Thoracic aorta (tissue), 2 donors: Measurements from ENCODE around the gene NPAS3. TPM values are rescaled to one million over a fixed set of nuclear protein-coding genes. Genes with fewer than 3 reads are reported as not detected.

ENCODE experiments used
- ATAC-seq: fragments of 150-250 bp; one replicate; pipeline ENCODE4 v1.8.0; 2017; ENCODE audit warnings: low read depth; ENCODE audit not compliant: insufficient number of reproducible peaks, low FRiP score
- DNase-seq: peaks from one replicate; pipeline ENCODE4 v3.0.0-alpha.2; 2020; ENCODE audit warnings: low spot score
- H3K27ac ChIP-seq, 2 donors: fragments of 200-600 bp; sonication (generic); 1 replicate in 1 of 2; 2 replicates in 1 of 2; pipeline ENCODE4 v1.5.1; 2016; ENCODE audit warnings: mild to moderate bottlenecking in 2 of 2, moderate library complexity in 2 of 2
- H3K27me3 ChIP-seq: fragments of 200-600 bp; sonication (generic); replicated peaks from 2 replicates; pipeline ENCODE4 v1.6.0; 2016; ENCODE audit warnings: mild to moderate bottlenecking; ENCODE audit not compliant: insufficient read depth
- H3K36me3 ChIP-seq: fragments of 200-600 bp; sonication (generic); one replicate; pipeline ENCODE4 v1.5.1; 2016
- H3K4me1 ChIP-seq, 2 donors: fragments of 200-600 bp; sonication (generic); 1 replicate in 1 of 2; 2 replicates in 1 of 2; pipeline versions ENCODE4 v1.5.1 to v1.6.0; 2016; ENCODE audit warnings: low read depth in 2 of 2, mild to moderate bottlenecking in 1 of 2; ENCODE audit not compliant: control insufficient read depth in 1 of 2
- H3K4me3 ChIP-seq: fragments of 200-600 bp; sonication (generic); 2 replicates; pipeline ENCODE4 v1.5.1; 2016; ENCODE audit warnings: mild to moderate bottlenecking
- H3K9me3 ChIP-seq: fragments of 200-600 bp; sonication (generic); 2 replicates; pipeline ENCODE4 v1.5.1; 2016
- CTCF ChIP-seq: fragments of 200-600 bp; sonication (generic); IDR thresholded peaks from one replicate; pipeline ENCODE4 v1.5.1; 2019; ENCODE audit warnings: antibody characterized with exemption
- total RNA-seq, 2 donors: library from RNA; depleted of rRNA; stranded (reverse); fragments of >200 nt; gene quantifications; one replicate each; pipeline versions ENCODE4 v1.1.0 to v1.2.3, GENCODE V29; 2016

The NPAS3 gene
- total RNA-seq, 2 donors from 2014 or later: 1.1 TPM; not detected in 1

DNA sequence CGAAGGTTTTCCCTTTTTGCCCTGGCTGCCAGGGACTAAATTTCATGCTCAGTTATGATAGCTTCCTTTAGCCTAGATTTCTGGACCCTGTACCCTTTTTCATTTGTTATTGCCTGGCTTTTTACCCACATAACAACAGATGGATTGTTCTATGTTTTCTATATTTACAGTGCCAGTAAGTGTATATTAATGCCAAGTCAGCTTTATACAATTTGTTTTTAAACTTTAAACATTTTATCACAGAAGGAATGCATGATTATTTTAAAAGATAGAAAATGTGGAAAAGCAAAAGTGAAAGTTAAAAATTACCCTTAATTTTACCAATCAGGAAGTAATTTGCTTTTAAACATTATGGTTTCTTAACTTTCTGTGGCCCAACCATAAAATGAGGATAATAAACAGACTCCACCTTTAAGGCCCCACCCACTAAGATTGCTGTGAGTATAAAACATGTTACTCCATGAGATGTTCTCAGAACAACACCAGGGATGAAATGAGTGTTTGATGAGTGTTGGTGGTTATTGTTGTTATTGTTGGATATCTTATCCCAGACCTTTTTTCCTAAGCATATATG, 515.4 kb downstream of the NPAS3 start:
- H3K27me3 ChIP-seq: no peaks in the 10 kb centered on the region
- ATAC-seq: no peak
- H3K27ac ChIP-seq: no peak overlapping the region
- H3K36me3 ChIP-seq: no peaks in the 10 kb centered on the region
- H3K4me1 ChIP-seq: no peaks in the 10 kb centered on the region
- no peak for DNase-seq
- H3K9me3 ChIP-seq: no peaks in the 10 kb centered on the region
- no peak for TF ChIP-seq CTCF
- H3K4me3 ChIP-seq: no peak overlapping the region

DNA sequence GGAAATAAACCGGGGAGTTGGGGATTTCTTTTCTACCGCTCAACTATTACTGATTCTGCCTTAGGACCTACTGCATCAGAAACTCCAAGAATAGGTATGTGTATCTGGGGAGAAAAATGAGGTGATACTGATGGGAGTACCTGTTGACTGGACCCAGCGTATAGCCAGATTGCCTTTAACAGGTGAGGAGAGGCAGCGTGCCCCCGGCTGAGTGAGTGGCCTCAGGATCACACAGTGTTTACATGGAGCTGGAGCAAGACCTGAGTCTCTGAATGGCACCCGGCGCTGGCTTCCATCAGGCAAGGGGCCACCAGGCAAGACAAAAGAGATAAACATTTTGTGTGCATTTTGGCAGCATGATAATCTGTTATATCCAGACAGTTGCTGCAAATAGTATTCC, 516.0 kb downstream of the NPAS3 start:
- no peaks in the 10 kb centered on the region for H3K9me3 ChIP-seq
- no peaks in the 10 kb centered on the region for H3K36me3 ChIP-seq
- no peaks in the 10 kb centered on the region for H3K27me3 ChIP-seq
- no peaks in the 10 kb centered on the region for H3K4me1 ChIP-seq
- no peak overlapping the region for H3K27ac ChIP-seq
- ATAC-seq (no peak), DNase-seq (no peak)
- TF ChIP-seq CTCF: no peak
- no peak overlapping the region for H3K4me3 ChIP-seq

GRCh38 chr14:33455654-33456345, 517.1 kb downstream of the NPAS3 start:
- Histone ChIP-seq H3K4me1 (no peaks in the 10 kb centered on the region), H3K36me3 (no peaks in the 10 kb centered on the region), H3K27ac (no peak overlapping the region), H3K4me3 (no peak overlapping the region), H3K9me3 (no peaks in the 10 kb centered on the region), H3K27me3 (no peaks in the 10 kb centered on the region)
- ATAC-seq: no peak
- no peak for TF ChIP-seq CTCF
- DNase-seq: no peak

GRCh38 chr14:33457021-33457420, 518.3 kb downstream of the NPAS3 start:
- DNase-seq (no peak), ATAC-seq (no peak)
- H3K27me3 ChIP-seq: no peaks in the 10 kb centered on the region
- H3K27ac ChIP-seq: no peak overlapping the region
- no peaks in the 10 kb centered on the region for H3K9me3 ChIP-seq
- no peak overlapping the region for H3K4me3 ChIP-seq
- no peak for TF ChIP-seq CTCF
- H3K36me3 ChIP-seq: no peaks in the 10 kb centered on the region
- H3K4me1 ChIP-seq: no peaks in the 10 kb centered on the region

DNA sequence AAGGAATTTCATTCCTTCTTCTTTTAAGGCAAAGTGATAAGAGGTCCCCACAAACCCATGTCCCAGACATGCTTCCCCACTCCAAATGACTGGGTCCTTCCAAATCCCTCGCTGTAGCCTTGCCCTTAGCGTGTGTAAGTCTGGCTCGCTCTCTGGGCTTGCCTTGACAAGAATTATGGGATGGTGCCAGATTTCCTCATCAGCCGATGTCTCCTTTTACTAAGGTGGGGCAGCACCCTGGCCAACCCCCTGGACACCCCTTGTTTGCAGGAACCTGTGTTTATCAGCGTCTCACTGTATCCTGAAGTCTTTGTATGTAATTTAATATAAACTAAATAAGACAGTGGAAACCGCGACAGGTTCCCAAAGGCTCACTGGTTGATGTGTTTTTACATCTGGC, 518.9 kb downstream of the NPAS3 start:
- no peak overlapping the region for H3K4me3 ChIP-seq
- no peaks in the 10 kb centered on the region for H3K9me3 ChIP-seq
- H3K4me1 ChIP-seq: no peaks in the 10 kb centered on the region
- H3K27me3 ChIP-seq: no peaks in the 10 kb centered on the region
- H3K27ac ChIP-seq: no peak overlapping the region
- no peak for DNase-seq
- no peaks in the 10 kb centered on the region for H3K36me3 ChIP-seq
- ATAC-seq: no peak
- TF ChIP-seq CTCF: no peak
